Adrenal gland (tissue), 12 donors: ENCODE data around the gene HELZ. TPM values are rescaled to one million over a fixed set of nuclear protein-coding genes. Genes with fewer than 3 reads are reported as not detected.

Source experiments
- DNase-seq, 7 donors: peaks; one replicate each; pipeline ENCODE4 v3.0.0-alpha.2; 2019 to 2020
- H3K27ac ChIP-seq, 5 donors: fragments of 200-600 bp; sonication (generic) in 4 of 5; 1 replicate in 3 of 5; 2 replicates in 2 of 5; pipeline versions ENCODE4 v1.5.1 to v1.8.0; 2016 to 2020; ENCODE audit warnings: mild to moderate bottlenecking in 1 of 5
- H3K27me3 ChIP-seq: fragments of 200-600 bp; 2 replicates; pipeline ENCODE4 v1.8.0; 2021
- H3K36me3 ChIP-seq, 2 donors: fragments of 200-600 bp; replicated peaks in 1 of 2; 1 replicate in 1 of 2; 2 replicates in 1 of 2; pipeline versions ENCODE4 v1.5.1 to v1.8.0; 2018 to 2022
- H3K4me1 ChIP-seq, 2 donors: fragments of 200-600 bp; replicated peaks in 1 of 2; 1 replicate in 1 of 2; 2 replicates in 1 of 2; pipeline versions ENCODE4 v1.5.1 to v1.8.0; 2018 to 2021
- H3K4me3 ChIP-seq, 4 donors: fragments of 200-600 bp; sonication (generic) in 3 of 4; one replicate each; pipeline ENCODE4 v1.5.1; 2016 to 2018
- H3K9me3 ChIP-seq, 3 donors: fragments of 200-600 bp; sonication (generic) in 1 of 3; replicated peaks in 1 of 3; 1 replicate in 2 of 3; 2 replicates in 1 of 3; pipeline versions ENCODE4 v1.5.1 to v1.8.0; 2016 to 2021
- CTCF ChIP-seq, 6 experiments: fragments of 450-650 bp in 4 of 6; fragments of 200-600 bp in 2 of 6; sonication (generic) in 1 of 6; IDR thresholded peaks; 1 replicate in 5 of 6; 2 replicates in 1 of 6; pipeline versions ENCODE4 v1.5.1 to v1.8.0; 2016 to 2021; ENCODE audit warnings: antibody characterized with exemption in 6 of 6, mild to moderate bottlenecking in 2 of 6, moderate library complexity in 1 of 6
- POLR2A ChIP-seq, 2 donors: fragments of 450-650 bp; IDR thresholded peaks; one replicate each; pipeline ENCODE4 v1.6.1; 2017; ENCODE audit warnings: antibody characterized with exemption in 2 of 2, mild to moderate bottlenecking in 2 of 2, moderate library complexity in 1 of 2
- WGBS, 4 donors: extraction: QIAGEN DNeasy Blood & Tissue Kit in 2 of 4; methylation state at CpG; one replicate each; pipeline versions ENCODE4 v1.1.5 to v1.1.7; 2013 to 2017; 5-methylcytosine and 5-hydroxymethylcytosine counted together
- intact Hi-C, 2 donors: fragments of 100-400 bp; cut with DNase I; formaldehyde crosslinking; loops; one replicate each; pipeline versions ENCODE4 v1.14.1 to v1.15.0; 2022 to 2023
- polyA plus RNA-seq, 3 donors: library from polyadenylated mRNA; stranded (reverse); fragments of 200-250 nt in 2 of 3; fragments of 350-450 nt in 1 of 3; fragmentation: Illumina TruSeq in 1 of 3; extraction: RNeasy Lipid Tissue Mini Kit (QIAGEN cat#74804) in 1 of 3; gene quantifications; one replicate each; pipeline ENCODE4 v1.2.3, GENCODE V29; 2013 to 2014
- total RNA-seq, 9 donors: library from RNA; depleted of rRNA in 4 of 9; stranded (reverse); fragments of >200 nt in 4 of 9; fragments of 120-200 nt in 1 of 9; fragmentation: NEBNext Ultra II Directional in 1 of 9; extraction: Animal tissue kit (Norgen Biotek cat#: 25700) in 1 of 9; gene quantifications; one replicate each; pipeline versions ENCODE4 v1.1.0 to v1.2.4, GENCODE V29; 2013 to 2023
- donor health status: healthy with polysubstance abuse.
- donor health status: Bipolar disorder and iron deficiency.
- donor health status: DM: yes; HTN: yes; CAD: no.
- donor health status: DM: no; HTN: no; CAD: no.
- donor health status: DM: no; HTN: no; CAD: no.
- donor health status: DM: yes; HTN: yes; CAD: no.

HELZ gene
- total and polyA plus RNA-seq, 12 donors: 3.1 to 88.0 (median 47.9) TPM

GRCh38 chr17:67227488-67227887, 17.5 kb downstream of the HELZ start:
- Histone ChIP-seq H3K4me1 (peaks cover 0 to 22% of the 10 kb centered on the region in 2 donors), H3K27me3 (no peaks in the 10 kb centered on the region), H3K27ac (no peak overlapping the region), H3K36me3 (no peaks in the 10 kb centered on the region), H3K4me3 (no peak overlapping the region), H3K9me3 (no peaks in the 10 kb centered on the region)
- TF ChIP-seq POLR2A (IDR thresholded peaks at IDR 0.05) (no peak), CTCF (IDR thresholded peaks at IDR 0.05) (no peak)
- intact Hi-C loops: no loop called here
- DNase-seq: no peak

- H3K27ac ChIP-seq: no peak overlapping the region
- no peaks in the 10 kb centered on the region for H3K9me3 ChIP-seq
- no peaks in the 10 kb centered on the region for H3K27me3 ChIP-seq
- intact Hi-C loops: no loop called here
- WGBS, 4 donors: 90 to 95% (median 93%) methylated on average over 4 of the region's 4 CpGs
- DNase-seq: no peak
- TF ChIP-seq POLR2A (IDR thresholded peaks at IDR 0.05) (no peak), CTCF (IDR thresholded peaks at IDR 0.05) (no peak)
- no peak overlapping the region for H3K4me3 ChIP-seq
- peaks cover 0 to 27% of the 10 kb centered on the region in 2 donors for H3K4me1 ChIP-seq
- no peaks in the 10 kb centered on the region for H3K36me3 ChIP-seq
These were observed 19.7 kb downstream of the HELZ start for GRCh38 chr17:67225316-67225715.

- 92 to 96% (median 94%) methylated on average over 9 of the region's 9 CpGs for WGBS, 4 donors
- intact Hi-C loops: loop anchor here in 1 of 2 donors (5.0 kb wide), 1 partner anchor 68 kb away; no protein-coding TSS in a partner anchor
- Histone ChIP-seq H3K4me3 (no peak overlapping the region), H3K4me1 (peaks cover 0 to 33% of the 10 kb centered on the region in 2 donors), H3K27ac (no peak overlapping the region), H3K36me3 (no peaks in the 10 kb centered on the region), H3K27me3 (no peaks in the 10 kb centered on the region), H3K9me3 (no peaks in the 10 kb centered on the region)
- DNase-seq: no peak
- TF ChIP-seq CTCF (IDR thresholded peaks at IDR 0.05) (no peak), POLR2A (IDR thresholded peaks at IDR 0.05) (no peak)
These were observed 20.3 kb downstream of the HELZ start for GRCh38 chr17:67224736-67225135.

- no peaks in the 10 kb centered on the region for H3K9me3 ChIP-seq
- peaks cover 6 to 34% of the 10 kb centered on the region in 2 donors for H3K4me1 ChIP-seq
- 88 to 95% (median 93%) methylated on average over 5 to 6 of the region's 6 CpGs for WGBS, 4 donors
- no peak for TF ChIP-seq POLR2A (IDR thresholded peaks at IDR 0.05)
- no peak for TF ChIP-seq CTCF (IDR thresholded peaks at IDR 0.05)
- no peaks in the 10 kb centered on the region for H3K27me3 ChIP-seq
- intact Hi-C loops: loop anchor here in 1 of 2 donors (5.0 kb wide), 1 partner anchor 68 kb away; no protein-coding TSS in a partner anchor
- no peak overlapping the region for H3K27ac ChIP-seq
- no peaks in the 10 kb centered on the region for H3K36me3 ChIP-seq
- no peak for DNase-seq
- no peak overlapping the region for H3K4me3 ChIP-seq
These were observed 21.1 kb downstream of the HELZ start for GRCh38 chr17:67223924-67224323.
